Measurements from ENCODE around the gene MEF2A. TPM values are rescaled to one million over a fixed set of nuclear protein-coding genes. Genes with fewer than 3 reads are reported as not detected.

MEF2A gene
- polyA plus RNA-seq, 10 donors, result 42.6 to 63.7 (median 53.7) TPM

DNA sequence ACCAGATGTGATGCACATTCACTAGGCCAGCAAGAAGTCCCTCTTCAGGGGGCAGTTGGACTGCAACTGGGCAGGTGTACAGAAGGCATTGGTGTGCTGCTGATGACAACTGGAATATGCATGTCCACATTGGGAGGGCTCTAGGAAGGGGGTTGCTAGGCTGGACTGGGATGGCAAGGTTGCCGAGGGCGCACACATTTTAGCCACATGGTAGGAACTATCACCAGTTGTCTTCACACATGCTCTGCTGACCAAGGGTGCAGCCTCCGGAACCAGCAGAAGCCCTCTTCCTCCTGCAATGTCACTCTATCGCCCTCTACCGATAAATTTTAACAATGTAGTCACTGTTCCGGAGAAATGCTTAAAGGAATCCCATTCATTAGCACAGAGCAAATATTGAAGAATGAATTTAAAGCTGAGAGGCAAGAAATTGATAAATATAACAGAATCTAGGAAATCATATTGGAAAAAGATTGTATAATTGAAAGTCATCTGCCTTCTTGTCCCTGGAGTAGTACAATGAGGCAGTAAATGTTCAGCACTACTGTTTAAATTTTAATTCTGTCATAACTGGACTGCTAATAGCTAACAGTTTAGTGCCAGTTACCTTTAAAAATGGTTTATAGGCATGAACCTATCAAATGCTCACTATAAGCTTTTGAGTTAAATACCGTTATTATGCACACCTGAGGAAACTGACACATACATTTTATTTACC, 190.1 kb downstream of the MEF2A start:
- DNase-seq, result peak; percentile 60 to 83 (median 73)

DNA sequence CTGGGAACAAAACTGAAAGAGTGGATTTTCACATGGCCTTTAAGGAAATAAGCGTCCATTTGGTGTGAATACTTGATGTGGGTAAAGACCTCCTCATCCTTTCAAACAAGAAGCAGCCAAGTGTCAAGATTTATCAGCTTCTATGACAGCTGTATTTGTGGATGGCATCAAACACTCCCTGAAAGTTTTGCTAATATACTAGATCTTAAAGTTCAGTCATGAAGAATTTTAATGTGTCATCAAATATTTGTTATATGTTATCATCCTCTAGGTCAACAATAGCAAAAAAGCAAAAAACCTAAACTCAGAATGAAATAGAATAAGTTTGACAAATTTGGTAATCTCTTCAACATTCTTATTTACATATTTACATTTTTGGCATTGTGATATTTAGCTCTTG, 196.5 kb downstream of the MEF2A start:
- DNase-seq, result no peak

DNA sequence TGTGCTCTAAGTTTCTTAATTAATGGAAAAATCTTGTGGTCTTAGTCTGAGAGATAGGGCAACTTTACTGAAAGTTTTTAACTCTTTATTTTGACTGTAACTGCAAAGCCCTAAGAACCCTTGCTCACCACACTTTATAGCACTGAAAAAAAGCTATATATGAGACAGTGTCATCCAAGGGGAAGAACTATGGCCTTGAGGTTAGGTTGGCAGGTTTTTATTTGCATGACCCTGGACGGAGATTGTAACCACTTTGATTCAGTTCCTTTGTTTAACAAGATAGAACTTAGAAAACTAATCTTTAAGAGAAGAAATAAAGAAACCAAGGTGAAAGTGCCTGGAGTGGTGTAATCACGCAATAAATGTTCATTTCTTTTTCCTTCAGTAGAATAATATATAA, 198.0 kb downstream of the MEF2A start:
- no peak for DNase-seq

DNA sequence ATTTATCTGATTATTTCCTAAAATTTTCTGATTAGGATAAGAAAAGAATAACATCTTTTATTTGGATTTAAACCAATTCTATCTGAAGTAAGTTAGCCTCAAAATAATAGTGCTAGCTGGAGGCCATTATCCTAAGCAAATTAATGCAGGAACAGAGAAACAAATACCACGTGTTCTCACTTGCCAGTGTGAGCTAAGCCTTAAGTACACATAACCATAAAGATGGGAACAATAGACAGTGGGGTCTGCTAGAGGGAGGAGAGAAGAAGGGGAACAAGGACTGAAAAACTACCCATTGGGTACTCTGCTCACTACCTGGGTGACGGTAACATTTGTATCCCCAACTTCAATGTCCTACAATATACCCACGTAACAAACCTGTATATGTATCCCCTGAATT, 198.7 kb downstream of the MEF2A start:
- no peak for DNase-seq

Other genes with a start within 250 kb of the MEF2A start
- 10 to 100 TPM in 2 of 10 donors, 1 to 10 TPM in 8; 6.4 to 12.2 (median 8.8) TPM for gene LYSMD4, start 167.5 kb downstream of the MEF2A start, polyA plus RNA-seq (ENCODE audit: insufficient read length in 10 of 10)